Upper lobe of left lung (tissue), 4 donors: ENCODE measurements around the gene DSCAM.

Experiments
- EP300 ChIP-seq, 4 donors: sonication (generic); formaldehyde crosslinking; IDR thresholded peaks; one replicate each; pipeline ENCODE4 v1.5.1; 2017; ENCODE audit warnings: antibody characterized with exemption in 4 of 4, control low read depth in 2 of 4
- POLR2A ChIP-seq, 4 donors: fragments of 450-650 bp; IDR thresholded peaks; one replicate each; pipeline ENCODE4 v1.5.1; 2016 to 2017; ENCODE audit warnings: antibody characterized with exemption in 4 of 4, mild to moderate bottlenecking in 2 of 4
- POLR2AphosphoS5 ChIP-seq, 2 donors: sonication (generic); formaldehyde crosslinking; IDR thresholded peaks; one replicate each; pipeline ENCODE4 v1.5.1; 2017; ENCODE audit warnings: antibody characterized with exemption in 2 of 2
- TF ChIP-seq, protein P1 (sequence below), 6 experiments: fragments of 450-650 bp in 4 of 6; fragments of 200-600 bp in 2 of 6; sonication (generic) in 2 of 6; IDR thresholded peaks; one replicate each; pipeline ENCODE4 v1.5.1; 2016 to 2019; ENCODE audit warnings: antibody characterized with exemption in 6 of 6

DNA sequence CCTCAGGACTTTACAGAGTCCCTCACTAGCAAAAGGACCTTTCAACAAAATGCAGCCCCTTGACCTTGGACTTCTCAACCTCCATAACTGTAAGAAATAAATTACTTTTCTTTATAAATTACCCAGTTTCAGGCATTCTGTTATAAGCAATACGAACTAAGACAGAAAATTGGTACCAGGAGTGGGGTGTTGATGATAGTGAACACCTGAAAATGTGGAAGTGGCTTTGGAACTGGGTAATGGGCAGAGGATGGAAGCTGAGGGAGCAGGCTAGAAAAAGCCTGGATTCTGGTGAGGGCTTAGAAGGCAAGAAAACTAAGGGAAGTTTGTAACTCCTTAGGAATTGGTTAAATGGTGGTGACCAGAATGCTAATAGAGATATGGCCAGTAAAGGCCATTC lies 46.8 kb downstream of the DSCAM start:
- TF ChIP-seq POLR2A (IDR thresholded peaks at IDR 0.05) (no peak), POLR2AphosphoS5 (IDR thresholded peaks at IDR 0.05) (no peak), EP300 (IDR thresholded peaks at IDR 0.05) (no peak)
- TF ChIP-seq, protein P1, sequence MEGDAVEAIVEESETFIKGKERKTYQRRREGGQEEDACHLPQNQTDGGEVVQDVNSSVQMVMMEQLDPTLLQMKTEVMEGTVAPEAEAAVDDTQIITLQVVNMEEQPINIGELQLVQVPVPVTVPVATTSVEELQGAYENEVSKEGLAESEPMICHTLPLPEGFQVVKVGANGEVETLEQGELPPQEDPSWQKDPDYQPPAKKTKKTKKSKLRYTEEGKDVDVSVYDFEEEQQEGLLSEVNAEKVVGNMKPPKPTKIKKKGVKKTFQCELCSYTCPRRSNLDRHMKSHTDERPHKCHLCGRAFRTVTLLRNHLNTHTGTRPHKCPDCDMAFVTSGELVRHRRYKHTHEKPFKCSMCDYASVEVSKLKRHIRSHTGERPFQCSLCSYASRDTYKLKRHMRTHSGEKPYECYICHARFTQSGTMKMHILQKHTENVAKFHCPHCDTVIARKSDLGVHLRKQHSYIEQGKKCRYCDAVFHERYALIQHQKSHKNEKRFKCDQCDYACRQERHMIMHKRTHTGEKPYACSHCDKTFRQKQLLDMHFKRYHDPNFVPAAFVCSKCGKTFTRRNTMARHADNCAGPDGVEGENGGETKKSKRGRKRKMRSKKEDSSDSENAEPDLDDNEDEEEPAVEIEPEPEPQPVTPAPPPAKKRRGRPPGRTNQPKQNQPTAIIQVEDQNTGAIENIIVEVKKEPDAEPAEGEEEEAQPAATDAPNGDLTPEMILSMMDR (IDR thresholded peaks at IDR 0.05): no peak
